GM23338 (cell line): ENCODE results near the gene OGFOD2.

Source experiments
- CREB1 ChIP-seq: fragments of 250-450 bp; sonication (Bioruptor Pico); IDR thresholded peaks from 2 replicates; pipeline ENCODE4 v1.5.0; 2020; ENCODE audit warnings: low read depth, mild to moderate bottlenecking, moderate library complexity
- CTCF ChIP-seq, 2 experiments: fragments of 200-600 bp in 1 of 2; sonication (generic) in 1 of 2; conservative IDR thresholded peaks; 2 replicates each; pipeline versions ENCODE4 v1.5.1 to v1.6.1; 2016 to 2017; ENCODE audit warnings: antibody characterized with exemption in 2 of 2, low read depth in 2 of 2, mild to moderate bottlenecking in 2 of 2, moderate library complexity in 1 of 2
- EZH2 ChIP-seq: fragments of 200-600 bp; sonication (generic); IDR thresholded peaks from one replicate; pipeline ENCODE4 v1.8.0; 2017; ENCODE audit warnings: antibody characterized with exemption, mild to moderate bottlenecking, low read depth; ENCODE audit not compliant: unreplicated experiment
- EZH2phosphoT487 ChIP-seq: fragments of 200-600 bp; sonication (generic); IDR thresholded peaks from one replicate; pipeline ENCODE4 v1.8.1; 2018; ENCODE audit warnings: antibody characterized with exemption; ENCODE audit not compliant: unreplicated experiment
- POLR2AphosphoS5 ChIP-seq: IDR thresholded peaks from 2 replicates; pipeline ENCODE4 v1.6.1; 2016; ENCODE audit warnings: antibody characterized with exemption, low read depth
- TF ChIP-seq, protein P1 (sequence below): IDR thresholded peaks from one replicate; pipeline ENCODE4 v1.6.1; 2018; ENCODE audit warnings: antibody characterized with exemption; ENCODE audit not compliant: unreplicated experiment

GRCh38 chr12:122977655-122978392, 2.8 kb downstream of the OGFOD2 start:
- no peak for TF ChIP-seq CTCF (conservative IDR thresholded peaks at IDR 0.05; ENCODE audit: low read depth in 2 of 2)
- TF ChIP-seq EZH2, result no peak
- TF ChIP-seq POLR2AphosphoS5, result no peak
- TF ChIP-seq CREB1 (CRISPR knock-in tag), result no peak
- TF ChIP-seq EZH2phosphoT487, result no peak
- TF ChIP-seq, protein P1, sequence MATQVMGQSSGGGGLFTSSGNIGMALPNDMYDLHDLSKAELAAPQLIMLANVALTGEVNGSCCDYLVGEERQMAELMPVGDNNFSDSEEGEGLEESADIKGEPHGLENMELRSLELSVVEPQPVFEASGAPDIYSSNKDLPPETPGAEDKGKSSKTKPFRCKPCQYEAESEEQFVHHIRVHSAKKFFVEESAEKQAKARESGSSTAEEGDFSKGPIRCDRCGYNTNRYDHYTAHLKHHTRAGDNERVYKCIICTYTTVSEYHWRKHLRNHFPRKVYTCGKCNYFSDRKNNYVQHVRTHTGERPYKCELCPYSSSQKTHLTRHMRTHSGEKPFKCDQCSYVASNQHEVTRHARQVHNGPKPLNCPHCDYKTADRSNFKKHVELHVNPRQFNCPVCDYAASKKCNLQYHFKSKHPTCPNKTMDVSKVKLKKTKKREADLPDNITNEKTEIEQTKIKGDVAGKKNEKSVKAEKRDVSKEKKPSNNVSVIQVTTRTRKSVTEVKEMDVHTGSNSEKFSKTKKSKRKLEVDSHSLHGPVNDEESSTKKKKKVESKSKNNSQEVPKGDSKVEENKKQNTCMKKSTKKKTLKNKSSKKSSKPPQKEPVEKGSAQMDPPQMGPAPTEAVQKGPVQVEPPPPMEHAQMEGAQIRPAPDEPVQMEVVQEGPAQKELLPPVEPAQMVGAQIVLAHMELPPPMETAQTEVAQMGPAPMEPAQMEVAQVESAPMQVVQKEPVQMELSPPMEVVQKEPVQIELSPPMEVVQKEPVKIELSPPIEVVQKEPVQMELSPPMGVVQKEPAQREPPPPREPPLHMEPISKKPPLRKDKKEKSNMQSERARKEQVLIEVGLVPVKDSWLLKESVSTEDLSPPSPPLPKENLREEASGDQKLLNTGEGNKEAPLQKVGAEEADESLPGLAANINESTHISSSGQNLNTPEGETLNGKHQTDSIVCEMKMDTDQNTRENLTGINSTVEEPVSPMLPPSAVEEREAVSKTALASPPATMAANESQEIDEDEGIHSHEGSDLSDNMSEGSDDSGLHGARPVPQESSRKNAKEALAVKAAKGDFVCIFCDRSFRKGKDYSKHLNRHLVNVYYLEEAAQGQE, result no peak
